Measurements from ENCODE around the gene RALGPS1. TPM values are rescaled to one million over a fixed set of nuclear protein-coding genes. Genes with fewer than 3 reads are reported as not detected.

Gene RALGPS1
- total and polyA plus RNA-seq, 2 donors (not counting 1 experiment from before 2014, with no cell fraction given), result 19.7 to 39.9 TPM

GRCh38 chr9:127253446-127253845, 338.9 kb downstream of the RALGPS1 start:
- Mint-ChIP-seq H3K4me1 (no peaks in the 10 kb centered on the region), H3K9me3 (ENCODE audit: insufficient read depth) (no peaks in the 10 kb centered on the region), H3K27ac (no peak overlapping the region), H3K27me3 (no peaks in the 10 kb centered on the region), H3K4me3 (no peak overlapping the region)
- no peaks in the 10 kb centered on the region for H4K20me1 ChIP-seq (ENCODE audit: control insufficient read depth, insufficient read depth, low read length, poor library complexity, severe bottlenecking)
- intact Hi-C loops (cut with micrococcal nuclease), result no loop called here
- TF ChIP-seq EZH2 (IDR thresholded peaks at IDR 0.05; ENCODE audit: borderline replicate concordance, insufficient read depth, low read depth, low read length, poor library complexity, severe bottlenecking) (no peak), CTCF (IDR thresholded peaks at IDR 0.05) (no peak)
- DNase-seq (no peak), ATAC-seq (ENCODE audit: low read depth) (no peak)
- CTCF ChIA-PET, result no interaction called here
- no peaks in the 10 kb centered on the region for H3K9me3 ChIP-seq (ENCODE audit: control extremely low read depth in 1 of 3, control insufficient read depth in 2 of 3, insufficient read depth in 1 of 3, low read length in 2 of 3)
- no peaks in the 10 kb centered on the region for H3K36me3 ChIP-seq (replicated peaks in 1 of 2; ENCODE audit: control extremely low read depth in 1 of 2, control insufficient read depth in 1 of 2, extremely low read depth in 1 of 2, insufficient read depth in 2 of 2, low read length in 1 of 2)
- H3K4me1 ChIP-seq (ENCODE audit: control insufficient read depth in 2 of 2, insufficient read depth in 2 of 2, low read length in 2 of 2), result no peaks in the 10 kb centered on the region
- 100% methylated on average over 2 of the region's 2 CpGs for WGBS (ENCODE audit: insufficient coverage)
- H3K4me3 ChIP-seq (ENCODE audit: control extremely low read depth in 1 of 5, extremely low read depth in 1 of 5, insufficient read depth in 1 of 5, low read depth in 2 of 5, low read length in 4 of 5), result no peak overlapping the region
- no peak overlapping the region for H2AFZ ChIP-seq (ENCODE audit: insufficient read depth, low read depth, low read length, poor library complexity, severe bottlenecking)
- H3K27ac ChIP-seq (ENCODE audit: low read length in 2 of 2), result no peak overlapping the region
- no peaks in the 10 kb centered on the region for H3K79me2 ChIP-seq (ENCODE audit: control insufficient read depth, insufficient read depth, low read length)
- H3K27me3 ChIP-seq (replicated peaks in 1 of 4; ENCODE audit: control extremely low read depth in 1 of 4, control insufficient read depth in 3 of 4, insufficient read depth in 4 of 4, low read length in 3 of 4), result no peaks in the 10 kb centered on the region
- no peak overlapping the region for H3K4me2 ChIP-seq (replicated peaks; ENCODE audit: low read depth, low read length, poor library complexity, severe bottlenecking)
- POLR2A ChIA-PET, result no interaction called here
- no peak overlapping the region for H3K9ac ChIP-seq (ENCODE audit: low read length)

- H3K9me3 Mint-ChIP-seq (ENCODE audit: insufficient read depth), result no peaks in the 10 kb centered on the region
- Histone ChIP-seq H3K4me2 (replicated peaks; ENCODE audit: low read depth, low read length, poor library complexity, severe bottlenecking) (no peak overlapping the region), H3K27ac (ENCODE audit: low read length in 2 of 2) (no peak overlapping the region), H3K4me1 (ENCODE audit: control insufficient read depth in 2 of 2, insufficient read depth in 2 of 2, low read length in 2 of 2) (no peaks in the 10 kb centered on the region), H3K79me2 (ENCODE audit: control insufficient read depth, insufficient read depth, low read length) (no peaks in the 10 kb centered on the region), H3K9ac (ENCODE audit: low read length) (no peak overlapping the region), H3K27me3 (replicated peaks in 1 of 4; ENCODE audit: control extremely low read depth in 1 of 4, control insufficient read depth in 3 of 4, insufficient read depth in 4 of 4, low read length in 3 of 4) (no peaks in the 10 kb centered on the region), H4K20me1 (ENCODE audit: control insufficient read depth, insufficient read depth, low read length, poor library complexity, severe bottlenecking) (no peaks in the 10 kb centered on the region), H3K4me3 (ENCODE audit: control extremely low read depth in 1 of 5, extremely low read depth in 1 of 5, insufficient read depth in 1 of 5, low read depth in 2 of 5, low read length in 4 of 5) (no peak overlapping the region), H3K9me3 (ENCODE audit: control extremely low read depth in 1 of 3, control insufficient read depth in 2 of 3, insufficient read depth in 1 of 3, low read length in 2 of 3) (no peaks in the 10 kb centered on the region), H3K36me3 (replicated peaks in 1 of 2; ENCODE audit: control extremely low read depth in 1 of 2, control insufficient read depth in 1 of 2, extremely low read depth in 1 of 2, insufficient read depth in 2 of 2, low read length in 1 of 2) (no peaks in the 10 kb centered on the region), H2AFZ (ENCODE audit: insufficient read depth, low read depth, low read length, poor library complexity, severe bottlenecking) (no peak overlapping the region)
- no peak overlapping the region for H3K27ac Mint-ChIP-seq
- no peak overlapping the region for H3K4me3 Mint-ChIP-seq
- H3K27me3 Mint-ChIP-seq, result no peaks in the 10 kb centered on the region
- ChIA-PET POLR2A (no interaction called here), CTCF (no interaction called here)
- no peaks in the 10 kb centered on the region for H3K4me1 Mint-ChIP-seq
- TF ChIP-seq CTCF (IDR thresholded peaks at IDR 0.05) (no peak), EZH2 (IDR thresholded peaks at IDR 0.05; ENCODE audit: borderline replicate concordance, insufficient read depth, low read depth, low read length, poor library complexity, severe bottlenecking) (no peak)
- ATAC-seq (ENCODE audit: low read depth), result no peak
- intact Hi-C loops (cut with micrococcal nuclease), result no loop called here
- DNase-seq, result no peak
These were observed 341.1 kb downstream of the RALGPS1 start for GRCh38 chr9:127255692-127256091.

All from B cell (primary cell).